ENCODE data around the gene EAF2. TPM values are rescaled to one million over a fixed set of nuclear protein-coding genes. Genes with fewer than 3 reads are reported as not detected.

Gene EAF2
- total RNA-seq, 3 donors from 2014 or later, result 5.6 to 8.9 (median 6.7) TPM

GRCh38 chr3:121885386-121885785, 50.4 kb downstream of the EAF2 start:
- intact Hi-C loops (cut with DNase I, micrococcal nuclease), result no loop called here
- no peak for DNase-seq
- H3K4me1 ChIP-seq (ENCODE audit: low read depth), result no peaks in the 10 kb centered on the region
- H3K9me3 ChIP-seq, result no peaks in the 10 kb centered on the region
- TF ChIP-seq CTCF (IDR thresholded peaks at IDR 0.05), result no peak
- no peaks in the 10 kb centered on the region for H3K36me3 ChIP-seq (ENCODE audit: low read depth)
- no peak overlapping the region for H3K4me3 ChIP-seq
- no peak for ATAC-seq

GRCh38 chr3:121894301-121894990, 59.4 kb downstream of the EAF2 start, which contains the start of gene SLC15A2:
Gene SLC15A2, plus strand, starts transcription at chr3:121894401. Its CDS starts 76 bp downstream, at chr3:121894477.
- H3K4me3 ChIP-seq, result no peak within 1 kb of the TSS
- peak in 1 of 3 donors; percentile 26 for DNase-seq

GRCh38 chr3:121895121-121895520, 60.1 kb downstream of the EAF2 start:
- no peak overlapping the region for H3K4me3 ChIP-seq
- no peak for ATAC-seq

More at GRCh38 chr3:121894301-121894990, 59.4 kb downstream of the EAF2 start, which contains the start of gene SLC15A2:
- Histone ChIP-seq H3K36me3 (ENCODE audit: low read depth) (no peaks in the 10 kb centered on the region), H3K4me1 (ENCODE audit: low read depth) (no peaks in the 10 kb centered on the region), H3K9me3 (no peaks in the 10 kb centered on the region)
- intact Hi-C loops (cut with DNase I, micrococcal nuclease), result no loop called here
- no peak for TF ChIP-seq CTCF (IDR thresholded peaks at IDR 0.05)
- ATAC-seq, result peak; percentile 29

GRCh38 chr3:121895736-121896135, 60.7 kb downstream of the EAF2 start:
- Histone ChIP-seq H3K36me3 (ENCODE audit: low read depth) (no peaks in the 10 kb centered on the region), H3K9me3 (no peaks in the 10 kb centered on the region), H3K4me3 (no peak overlapping the region), H3K4me1 (ENCODE audit: low read depth) (no peaks in the 10 kb centered on the region)
- no peak for TF ChIP-seq CTCF (IDR thresholded peaks at IDR 0.05)
- no peak for DNase-seq
- intact Hi-C loops (cut with DNase I, micrococcal nuclease), result no loop called here
- ATAC-seq, result no peak

More at GRCh38 chr3:121895121-121895520, 60.1 kb downstream of the EAF2 start:
- H3K36me3 ChIP-seq (ENCODE audit: low read depth), result no peaks in the 10 kb centered on the region
- no peak for TF ChIP-seq CTCF (IDR thresholded peaks at IDR 0.05)
- intact Hi-C loops (cut with DNase I, micrococcal nuclease), result no loop called here
- DNase-seq, result no peak
- no peaks in the 10 kb centered on the region for H3K9me3 ChIP-seq
- no peaks in the 10 kb centered on the region for H3K4me1 ChIP-seq (ENCODE audit: low read depth)

- DNase-seq, result no peak
- Histone ChIP-seq H3K9me3 (no peaks in the 10 kb centered on the region), H3K36me3 (ENCODE audit: low read depth) (no peaks in the 10 kb centered on the region), H3K4me1 (ENCODE audit: low read depth) (no peaks in the 10 kb centered on the region), H3K4me3 (no peak overlapping the region)
- TF ChIP-seq CTCF (IDR thresholded peaks at IDR 0.05), result no peak
- intact Hi-C loops (cut with DNase I, micrococcal nuclease), result no loop called here
- no peak for ATAC-seq
These were observed 61.8 kb downstream of the EAF2 start for GRCh38 chr3:121896823-121897222.
